HG03354 (cell line): ENCODE results near the gene SUN2.

Experiments
- ATAC-seq: cut with Tn5 transposase; IDR thresholded peaks from one replicate; pipeline ENCODE4 v1.9.1; 2021; ENCODE audit warnings: mild to moderate bottlenecking; ENCODE audit not compliant: unreplicated experiment, poor library complexity, severe bottlenecking

The SUN2 gene

DNA sequence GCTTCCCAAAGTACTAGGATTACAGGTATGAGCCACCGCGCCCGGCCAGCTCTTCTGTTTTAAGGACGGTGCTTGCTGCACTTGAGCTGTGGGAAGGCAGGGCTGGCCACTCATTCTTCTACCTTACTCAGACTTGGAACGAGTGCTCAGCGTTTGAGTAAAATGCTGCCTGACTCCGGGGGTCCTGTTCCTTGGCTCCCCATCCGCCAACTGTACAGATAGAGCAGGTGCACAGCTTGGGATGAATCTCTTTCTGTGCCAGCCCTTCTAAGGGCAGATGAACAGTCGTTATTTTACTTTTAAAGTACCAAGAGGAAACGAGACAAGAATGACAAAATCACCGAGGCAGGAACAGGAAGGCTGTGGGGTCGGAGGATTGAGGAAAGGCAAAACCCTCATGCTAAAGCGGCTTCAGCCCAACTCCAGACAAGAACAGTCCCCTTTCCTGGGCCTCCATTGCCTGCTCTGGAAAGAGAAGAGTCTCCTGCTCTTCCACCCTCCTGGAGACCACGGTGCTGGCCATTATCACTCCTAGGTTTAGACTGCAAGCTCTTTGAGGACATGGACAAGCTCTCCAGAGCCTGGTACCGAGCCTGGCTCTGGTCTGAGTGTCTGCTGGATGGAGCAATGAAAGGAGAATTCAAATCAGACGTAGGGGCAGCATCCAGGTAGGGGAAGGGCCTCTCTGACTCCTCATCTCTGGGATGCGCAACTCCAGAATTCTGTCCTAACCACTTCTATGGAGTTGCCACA, 1.1 kb upstream of the SUN2 start:
- ATAC-seq, result no peak

DNA sequence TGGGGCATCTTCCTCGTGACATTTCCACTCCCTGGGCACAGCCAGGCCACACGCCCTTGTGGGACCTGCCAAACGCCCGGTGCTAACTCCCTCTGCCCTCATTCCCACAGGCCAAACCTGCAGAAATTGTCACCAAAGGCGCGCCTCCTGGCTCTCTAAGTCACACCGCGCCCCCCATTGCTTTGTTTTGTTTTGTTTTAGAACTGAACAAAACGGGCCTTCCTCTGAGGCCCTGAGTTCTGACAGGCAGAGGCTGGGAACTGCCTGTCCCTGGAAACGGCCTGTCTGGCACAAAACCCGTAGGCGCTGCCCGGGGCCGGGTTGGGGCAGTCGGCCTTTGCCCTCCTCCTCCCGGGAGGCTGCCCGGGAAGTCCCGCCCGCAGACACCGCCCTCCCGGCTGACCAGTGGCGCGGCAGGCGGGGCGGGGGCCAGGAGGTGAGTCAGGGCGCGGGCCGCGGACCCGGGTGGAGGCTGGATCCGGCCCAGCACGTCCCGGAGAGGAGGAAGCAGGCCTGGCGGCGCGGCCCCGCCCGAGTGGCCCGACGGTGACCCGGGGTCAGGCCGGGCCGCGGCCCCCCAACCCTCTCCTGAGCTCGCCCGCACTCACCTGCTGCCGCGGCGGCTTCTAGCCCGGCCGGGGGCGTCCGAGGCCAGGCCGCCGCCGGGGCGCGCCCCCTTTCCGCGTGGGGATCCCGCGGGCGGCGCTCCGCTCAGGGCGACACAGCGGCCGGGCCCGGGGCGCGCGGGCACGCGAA, 465 bp downstream of the SUN2 start:
- ATAC-seq, result peak; percentile 35

DNA sequence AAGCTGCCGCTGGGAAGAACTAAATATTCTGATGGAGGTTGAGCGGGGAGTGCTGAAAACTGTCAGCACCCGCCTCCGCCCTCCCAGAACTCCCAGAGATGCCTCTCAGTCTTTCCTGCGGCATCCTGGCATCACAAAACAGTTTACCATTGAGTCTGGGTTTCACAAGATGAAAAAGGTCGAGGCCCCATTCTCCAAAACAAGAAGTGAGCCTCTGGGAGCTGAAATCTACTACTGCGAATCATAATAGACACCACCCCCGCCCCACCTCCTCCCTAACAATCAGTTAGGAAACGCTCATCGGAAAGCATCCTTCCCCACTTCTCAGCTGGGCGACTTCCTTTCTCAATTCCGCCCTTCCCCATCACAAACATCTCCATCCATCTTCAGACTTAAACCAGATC, 1.0 kb downstream of the SUN2 start:
- ATAC-seq, result no peak

DNA sequence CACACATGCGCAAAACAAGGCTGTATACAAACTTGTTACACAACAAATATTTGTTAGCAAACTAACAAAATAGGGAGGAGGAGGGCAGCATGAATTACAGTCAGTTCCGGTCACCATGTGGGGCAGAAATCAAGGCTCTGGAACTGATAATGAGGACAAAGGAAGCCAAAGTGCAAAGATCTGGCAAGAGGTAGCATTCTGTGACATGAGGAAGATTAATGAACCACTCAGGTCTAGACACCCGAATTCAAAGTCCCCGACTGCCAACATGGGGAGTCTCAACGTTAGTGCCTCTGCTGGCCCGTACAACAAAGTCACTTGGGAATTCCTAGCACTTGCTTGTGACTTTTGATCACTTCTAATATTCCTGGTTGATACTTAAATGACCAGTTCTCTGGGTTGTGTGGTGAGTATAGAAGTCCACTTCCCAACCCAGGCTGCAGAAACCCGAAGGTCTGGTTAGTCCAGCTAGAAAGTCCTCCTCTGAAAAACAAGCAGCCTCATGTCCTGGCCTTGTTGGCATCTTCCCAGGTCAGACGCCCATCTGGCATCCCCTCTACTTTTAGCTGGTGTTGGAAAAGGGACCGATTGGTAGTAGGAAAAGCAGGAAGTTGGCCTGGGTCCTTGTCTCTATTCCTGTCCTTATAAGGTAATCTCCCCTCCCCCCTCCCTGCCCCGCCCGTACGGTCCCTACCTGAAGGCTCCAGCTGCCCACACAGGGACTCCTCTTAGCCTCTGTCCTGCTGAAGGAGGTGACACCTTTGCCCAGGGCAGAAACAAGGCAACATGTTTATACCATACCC, 1.6 kb downstream of the SUN2 start:
- no peak for ATAC-seq

DNA sequence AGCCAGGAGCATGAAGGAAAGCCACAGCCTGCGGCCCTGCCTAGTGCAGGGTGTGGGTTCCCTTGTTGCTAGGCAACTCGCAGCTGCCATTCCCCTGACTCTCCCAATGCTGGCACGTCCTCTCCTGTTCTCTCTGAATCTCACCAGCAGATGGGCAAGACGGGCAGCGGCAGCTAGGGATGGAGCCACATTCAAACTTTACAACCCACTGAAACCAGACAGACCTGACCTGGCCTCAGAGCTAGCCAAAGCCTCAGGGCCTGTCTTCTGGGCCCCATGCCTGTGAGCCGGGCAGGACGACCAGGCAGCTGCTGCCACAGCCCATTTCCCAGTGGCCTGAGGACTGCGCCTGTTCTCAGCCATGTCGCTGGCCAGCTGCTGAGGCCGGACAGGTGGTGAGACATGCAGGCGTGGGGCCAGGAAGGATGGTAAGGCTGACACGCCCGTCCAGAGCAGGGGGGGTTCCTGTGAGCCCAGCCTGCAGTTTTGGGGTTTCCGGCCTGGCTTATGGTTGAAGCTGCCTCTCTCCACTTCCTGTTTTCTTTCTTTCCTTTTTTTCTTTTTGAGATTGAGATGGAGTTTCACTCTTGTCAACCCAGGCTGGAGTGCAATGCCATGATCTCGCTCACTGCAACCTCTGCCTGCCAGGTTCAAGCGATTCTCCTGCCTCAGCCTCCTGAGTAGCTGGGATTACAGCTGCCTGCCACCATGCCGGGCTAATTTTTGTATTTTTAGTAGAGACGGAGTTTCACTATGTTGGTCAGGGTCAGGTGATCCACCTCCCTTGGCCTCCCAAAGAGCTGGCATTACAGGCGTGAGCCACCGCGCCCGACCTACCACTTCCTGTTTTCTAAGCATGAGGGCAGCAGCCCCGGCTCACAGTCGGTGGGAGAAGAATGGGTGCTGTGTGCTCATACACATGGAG, 4.1 kb downstream of the SUN2 start:
- ATAC-seq, result peak; percentile 53

DNA sequence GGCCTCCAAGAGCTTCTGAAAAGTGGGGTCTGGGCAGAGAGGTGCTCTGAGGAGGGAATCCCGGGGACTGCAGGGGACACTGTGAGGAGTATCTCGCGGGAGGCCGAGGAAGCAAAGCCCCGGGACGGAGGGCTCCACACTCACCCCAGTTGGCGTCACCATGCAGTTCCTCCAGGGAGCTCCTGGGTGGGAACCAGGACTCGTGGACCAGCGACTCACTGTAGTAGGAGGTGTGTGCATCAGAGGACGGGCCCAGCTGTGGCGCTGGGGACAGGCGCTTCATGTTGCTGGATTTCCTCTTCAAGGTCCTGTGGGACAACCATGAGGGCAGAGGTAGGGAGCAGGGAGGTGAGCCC, 4.8 kb downstream of the SUN2 start:
- no peak for ATAC-seq

DNA sequence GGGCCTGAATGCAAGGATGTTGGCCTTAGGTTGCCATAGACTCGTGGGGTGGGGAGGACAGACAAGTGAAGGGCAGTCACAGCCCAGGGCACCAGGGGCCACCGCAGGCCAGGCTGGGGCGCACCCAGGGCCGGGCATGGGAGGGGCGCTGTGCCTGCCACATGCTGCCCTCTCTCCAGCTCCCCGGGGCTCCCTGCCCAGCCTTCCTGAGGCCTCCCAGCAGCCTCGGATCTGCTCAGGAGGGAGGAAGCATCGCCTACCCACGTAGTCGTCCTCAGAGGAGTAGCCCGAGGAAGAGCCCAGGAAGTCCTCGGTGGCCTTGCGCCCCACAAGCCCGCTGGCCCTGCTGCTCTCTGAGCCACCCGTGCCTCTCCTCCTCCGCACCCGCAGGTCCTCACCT, 5.2 kb downstream of the SUN2 start:
- ATAC-seq, result no peak

DNA sequence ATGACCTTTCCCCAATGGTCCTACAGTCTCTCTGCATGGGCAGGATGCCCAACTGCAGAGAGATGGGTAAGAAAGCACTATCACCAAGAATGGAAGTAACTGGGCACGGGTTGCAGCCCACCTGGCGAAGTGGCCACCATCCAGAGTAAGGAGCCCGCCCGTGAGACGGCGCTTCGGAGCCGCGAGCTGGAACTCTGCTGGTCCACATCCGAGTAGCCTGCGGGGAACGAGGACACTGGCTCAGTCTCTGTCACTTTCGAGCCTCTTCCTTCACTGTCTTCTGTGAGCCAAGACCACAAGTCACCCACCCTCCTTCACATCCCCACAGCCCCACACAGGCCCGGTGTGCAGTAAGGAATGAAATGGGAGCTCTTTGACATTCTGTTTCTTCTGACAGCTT, 5.7 kb downstream of the SUN2 start:
- ATAC-seq, result no peak

DNA sequence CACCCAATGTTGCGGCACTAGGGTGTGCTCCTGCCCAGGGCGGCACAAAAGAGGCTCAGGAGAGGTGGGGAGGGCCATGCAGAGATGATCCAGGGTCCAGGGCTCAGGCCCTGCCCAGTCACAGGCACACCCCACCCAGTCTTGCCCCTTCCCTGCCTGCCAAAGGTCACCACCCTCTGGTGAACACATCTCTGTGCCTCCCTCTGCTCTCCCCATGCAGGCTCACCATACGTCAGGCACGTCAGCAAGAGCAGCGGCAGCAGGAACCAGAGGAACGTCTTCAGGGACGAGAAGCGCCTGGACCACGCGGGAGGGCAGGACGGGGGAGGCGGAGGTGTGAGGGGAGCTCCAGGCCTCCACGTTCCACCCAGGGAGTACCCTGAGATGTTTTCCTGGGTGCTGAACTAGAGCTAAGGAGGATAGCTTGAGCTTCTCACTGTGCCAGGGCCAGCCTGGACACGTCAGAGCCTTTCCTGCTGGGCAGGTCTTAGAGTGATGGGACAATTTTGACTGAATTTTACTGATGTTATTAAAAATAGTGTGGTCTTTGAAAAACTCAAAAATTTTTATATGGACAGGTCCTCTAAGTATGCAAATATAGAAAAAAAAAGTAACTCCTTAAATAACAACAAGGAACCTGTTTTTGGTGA, 7.2 kb downstream of the SUN2 start:
- no peak for ATAC-seq

DNA sequence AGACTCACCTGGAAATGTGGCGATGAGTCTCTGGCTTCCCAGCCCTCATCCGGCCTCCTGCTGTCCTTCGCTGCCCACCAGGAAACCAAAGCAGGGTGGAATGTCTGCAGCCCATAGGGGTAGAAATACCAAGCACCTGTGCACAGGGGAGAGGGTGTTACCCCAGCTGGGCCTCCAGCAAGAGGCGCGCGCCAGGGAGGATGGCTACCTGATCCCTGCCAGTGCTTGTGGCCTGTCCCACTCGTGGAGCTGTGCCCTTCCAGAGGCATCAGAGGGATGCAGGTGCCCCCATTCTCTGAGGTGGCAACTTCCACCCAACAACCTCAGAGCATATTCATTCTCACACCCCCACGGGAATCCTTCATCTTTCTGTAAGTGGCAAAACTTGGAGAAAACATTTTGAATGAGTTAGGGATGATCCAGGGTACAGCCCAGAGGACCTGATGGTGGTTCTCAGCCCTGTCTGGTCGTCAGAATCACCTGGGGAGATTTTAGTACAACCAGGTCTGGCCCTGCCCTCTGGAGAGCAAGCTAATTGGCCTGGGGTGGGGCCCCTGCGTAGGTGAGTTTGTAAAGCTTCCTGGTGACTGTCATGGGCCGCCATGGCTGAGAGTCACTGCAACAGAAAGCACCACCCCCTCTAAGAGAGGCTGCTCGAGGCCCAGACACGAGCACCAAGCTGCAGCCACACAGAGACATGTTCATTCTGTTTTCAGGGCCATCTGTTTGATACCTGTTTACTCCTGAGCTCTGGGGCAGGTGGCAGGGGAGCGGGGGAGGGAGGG, 9.9 kb downstream of the SUN2 start:
- no peak for ATAC-seq

DNA sequence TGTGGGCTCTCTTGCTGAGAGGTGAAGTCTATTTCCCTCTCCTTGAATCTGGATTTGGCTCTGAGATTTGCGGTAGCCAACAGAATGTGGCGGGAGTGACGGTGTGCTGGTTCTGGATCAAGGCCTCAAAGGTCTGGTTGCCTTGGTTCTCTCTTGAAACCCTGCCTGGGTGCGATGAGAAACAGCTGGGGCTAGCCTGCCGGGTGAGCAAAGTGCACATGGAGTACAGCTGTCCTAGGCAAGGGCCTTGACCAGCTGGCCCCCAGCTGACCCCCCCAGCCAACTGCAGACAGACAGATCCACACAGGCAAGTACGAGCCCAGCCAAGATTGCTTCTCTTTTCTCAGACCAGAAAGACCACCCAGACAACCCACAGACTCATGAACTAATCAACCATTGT, 10.8 kb downstream of the SUN2 start:
- no peak for ATAC-seq

DNA sequence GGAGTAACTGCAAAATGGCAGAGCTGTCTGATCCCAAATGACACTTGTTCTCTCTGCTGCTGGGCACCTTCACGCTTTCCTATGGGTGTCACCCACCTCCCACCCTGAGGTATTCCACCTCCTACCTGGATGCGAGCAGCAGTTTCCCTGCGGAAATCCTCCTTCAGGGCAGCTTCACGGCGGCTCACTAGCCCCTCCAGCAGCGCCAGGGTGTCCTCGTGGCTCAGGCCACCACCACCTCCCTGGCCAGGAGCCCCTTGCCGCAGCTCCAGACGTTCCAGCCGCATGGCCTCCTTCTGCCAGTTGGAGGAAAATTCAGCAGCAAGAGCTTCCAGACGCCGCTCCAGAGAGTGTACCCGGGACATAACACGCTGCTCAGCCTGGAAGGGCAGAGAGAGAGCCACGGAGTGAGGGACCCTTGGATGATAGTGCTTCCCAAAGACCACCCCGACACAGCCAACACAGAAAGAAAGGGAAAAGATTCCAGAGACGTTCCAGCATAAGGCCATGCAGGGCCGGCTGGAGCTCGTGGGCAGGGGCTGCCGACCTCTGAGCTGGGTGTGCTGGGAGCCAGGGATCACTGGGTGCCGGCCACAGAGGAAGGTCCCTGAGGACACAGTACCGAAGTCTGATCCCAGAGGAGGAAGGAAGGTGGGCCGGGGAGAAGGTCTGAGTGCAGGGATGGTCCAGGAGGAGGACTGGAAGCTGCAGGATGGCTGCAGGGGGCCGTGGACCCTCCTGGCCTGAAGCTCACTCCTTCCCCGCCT, 13.4 kb downstream of the SUN2 start:
- no peak for ATAC-seq

DNA sequence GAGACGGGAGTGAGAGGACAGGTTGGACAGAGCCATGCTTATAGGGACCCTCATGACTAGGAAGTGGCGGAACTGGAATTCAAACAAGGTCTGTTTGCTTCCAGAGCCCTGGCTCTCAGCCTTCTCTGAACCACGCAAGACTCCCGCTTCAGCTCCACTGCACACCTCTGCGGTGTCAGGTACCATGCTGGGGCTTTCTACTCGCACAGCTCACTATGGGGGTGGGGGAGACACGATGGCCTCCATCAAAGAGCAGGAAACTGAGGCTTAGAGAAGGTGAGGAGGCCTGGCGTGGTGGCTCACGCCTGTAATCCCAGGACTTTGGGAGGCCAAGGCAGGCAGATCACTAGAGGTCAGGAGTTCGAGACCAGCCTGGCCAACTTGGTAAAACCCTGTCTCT, 14.2 kb downstream of the SUN2 start:
- no peak for ATAC-seq

DNA sequence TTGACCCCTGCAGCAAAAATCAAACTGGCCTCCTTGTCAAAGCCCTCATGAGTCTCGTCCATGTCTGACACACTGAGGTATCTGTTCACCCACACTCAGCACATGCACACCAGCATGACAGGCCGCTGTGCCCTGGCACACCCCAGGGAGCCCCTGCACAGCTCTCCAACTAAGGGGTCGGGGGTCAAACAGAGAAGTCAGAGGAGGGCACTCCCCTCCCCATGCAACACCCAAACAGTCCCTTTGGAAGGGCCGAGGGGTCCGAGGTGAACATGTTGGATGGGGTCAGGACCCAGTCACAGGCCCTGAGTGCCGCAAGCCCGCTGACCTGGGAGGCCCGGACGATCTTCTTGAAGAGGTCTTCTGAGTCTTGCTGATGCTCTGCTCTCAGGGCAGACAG, 14.6 kb downstream of the SUN2 start:
- no peak for ATAC-seq

DNA sequence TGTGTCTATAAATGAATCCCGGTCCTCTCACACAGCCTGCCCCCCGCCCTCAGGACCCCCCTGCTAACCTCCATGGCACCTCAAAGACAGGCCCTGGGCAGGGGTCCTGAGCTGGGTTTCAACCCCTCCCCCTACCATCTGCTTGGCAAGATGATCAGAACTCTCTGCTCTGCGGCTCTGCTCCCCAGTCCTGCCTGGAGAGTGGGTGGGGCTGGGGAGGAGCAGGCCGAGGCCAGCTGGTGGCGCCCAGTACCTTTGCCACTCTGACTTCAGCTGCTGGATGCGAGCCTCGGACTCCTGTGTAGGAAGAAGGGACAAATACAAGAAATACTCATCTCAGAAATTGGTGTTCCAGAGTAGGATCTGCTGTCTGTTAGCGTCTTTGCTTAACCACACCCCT, 15.0 kb downstream of the SUN2 start:
- no peak for ATAC-seq

DNA sequence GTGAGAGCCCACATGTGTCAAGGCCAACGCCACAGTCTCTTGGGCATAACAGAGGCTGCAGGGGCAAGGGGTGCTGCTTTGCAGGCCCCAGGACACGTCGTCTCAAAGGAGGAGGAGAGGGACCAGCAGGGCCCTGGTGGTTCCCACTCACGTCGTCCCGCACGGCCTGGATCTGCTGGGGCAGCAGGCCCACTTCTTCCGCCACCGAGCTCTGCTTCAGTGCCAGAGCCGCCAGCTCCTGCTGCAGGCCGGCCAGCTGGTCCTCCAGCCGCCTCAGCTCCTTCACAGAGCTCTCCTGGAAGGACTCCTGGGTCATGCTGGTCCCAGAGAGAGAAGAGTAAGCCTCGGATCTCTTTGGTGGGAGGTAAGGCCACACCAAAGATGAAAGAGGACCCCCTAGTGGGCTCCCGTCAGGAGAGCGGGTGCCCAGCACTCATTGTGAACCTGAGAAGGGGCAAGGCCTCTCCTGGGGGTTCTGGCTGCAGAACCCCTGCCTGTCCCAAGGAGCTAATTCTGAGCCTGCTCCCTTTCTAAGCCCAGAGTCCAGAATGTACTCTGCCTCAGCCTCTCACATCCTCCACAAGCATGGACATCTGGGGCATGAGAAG, 15.6 kb downstream of the SUN2 start:
- no peak for ATAC-seq

DNA sequence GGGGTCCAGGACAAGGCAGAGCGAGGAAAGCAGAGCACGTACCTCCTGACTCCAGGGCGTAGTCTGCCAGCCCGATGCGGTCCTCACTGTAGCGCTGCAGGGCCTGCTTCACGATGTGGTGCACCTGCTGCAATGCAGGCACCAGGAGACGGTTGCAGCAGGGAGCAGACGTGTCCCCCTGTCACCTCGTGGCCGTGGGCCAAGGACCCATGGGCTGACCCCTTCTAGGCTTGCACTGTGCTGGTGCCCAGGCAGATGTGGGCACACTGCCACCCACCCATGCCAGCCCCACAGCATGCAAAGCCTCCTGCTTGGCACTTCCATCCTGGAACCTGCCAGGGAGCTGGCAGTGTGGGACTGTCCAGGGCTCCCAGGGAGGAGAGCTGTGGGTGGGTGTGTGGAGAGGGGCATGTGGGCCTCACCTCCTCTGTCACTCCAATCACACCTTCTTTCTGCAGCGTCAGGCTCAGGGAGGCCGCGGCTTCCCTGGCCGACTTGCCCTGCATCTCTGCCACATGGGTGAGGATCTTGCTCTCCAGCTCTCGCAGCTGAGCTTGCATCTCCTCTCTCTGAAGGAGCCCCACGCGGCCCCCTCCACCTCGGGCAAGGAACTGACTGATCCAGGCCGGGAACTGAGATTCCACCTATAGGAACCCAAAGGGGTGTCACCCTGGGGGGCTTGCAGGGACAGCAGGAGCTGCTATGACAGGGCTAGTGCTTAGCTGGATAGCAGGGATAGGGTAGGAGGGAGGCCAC, 16.3 kb downstream of the SUN2 start:
- ATAC-seq, result no peak
